COLO829 (cell line): ENCODE data around the gene TRANK1.

Experiments
- DNase-seq: peaks from one replicate; pipeline ENCODE4 v3.0.0; 2012; ENCODE audit warnings: low spot score

Gene TRANK1

DNA sequence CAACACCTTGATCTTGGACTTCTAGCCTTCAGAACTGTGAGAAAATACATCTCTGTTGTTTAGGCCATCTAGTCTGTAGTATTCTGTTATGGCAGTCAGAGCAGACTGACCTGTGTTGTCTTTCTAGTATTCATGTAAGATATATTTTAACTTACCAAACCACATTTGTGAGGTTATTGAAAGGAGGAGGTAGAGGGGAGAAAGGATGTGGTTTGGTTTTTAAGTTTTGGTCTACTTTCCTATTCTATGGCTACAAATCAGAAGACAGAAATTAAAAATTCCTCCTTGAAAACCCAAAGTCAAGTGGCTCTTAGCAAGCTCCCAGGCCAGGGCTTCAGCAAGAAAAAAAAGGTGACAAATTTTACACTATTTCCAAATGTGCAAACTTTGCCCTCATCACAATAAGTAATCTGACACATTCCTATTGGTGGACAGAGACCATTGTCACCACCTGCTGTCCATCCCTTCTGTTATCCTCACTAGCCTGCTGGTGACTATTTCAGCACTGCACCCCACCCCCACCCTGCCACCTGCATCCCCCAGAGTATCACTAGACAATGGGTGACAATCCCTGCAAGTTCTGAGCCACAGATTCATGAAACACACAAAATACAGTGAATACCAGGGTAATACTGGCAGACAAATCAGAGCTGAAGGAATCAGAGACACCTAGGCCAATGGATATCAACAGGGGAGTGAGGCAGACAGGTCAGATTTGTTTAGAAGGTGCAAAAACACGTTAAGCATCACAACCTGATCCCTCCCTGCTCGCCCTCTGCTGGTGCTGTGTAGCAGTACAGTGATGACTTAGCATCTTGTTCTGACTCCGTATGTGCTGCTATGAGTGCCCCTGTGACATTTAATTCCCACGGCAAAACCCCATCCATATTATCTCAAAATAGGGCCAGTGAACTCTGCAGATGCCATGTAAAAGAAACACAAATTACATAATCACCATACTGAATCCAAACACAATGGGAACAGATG lies 101.5 kb downstream of the TRANK1 start:
- DNase-seq: peak; percentile 46

DNA sequence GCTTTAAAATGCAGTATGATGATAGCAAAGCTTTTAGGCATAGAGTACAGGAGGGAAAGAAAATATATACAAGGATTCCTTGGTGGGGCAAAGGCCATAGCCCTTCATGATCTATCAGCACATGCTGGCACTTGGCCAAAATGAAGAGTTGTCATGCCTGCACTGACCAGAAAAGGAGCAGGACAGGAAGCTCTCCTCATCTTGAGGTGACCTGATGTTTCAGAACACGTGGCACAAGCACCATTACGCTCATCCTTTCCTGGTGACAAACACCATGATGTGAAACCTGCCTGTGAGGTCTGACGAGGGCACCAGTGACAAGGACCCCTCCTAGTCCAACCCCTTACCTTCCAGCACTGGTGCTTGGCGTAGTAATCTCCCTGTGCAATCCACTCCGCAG lies 102.6 kb downstream of the TRANK1 start:
- no peak for DNase-seq

DNA sequence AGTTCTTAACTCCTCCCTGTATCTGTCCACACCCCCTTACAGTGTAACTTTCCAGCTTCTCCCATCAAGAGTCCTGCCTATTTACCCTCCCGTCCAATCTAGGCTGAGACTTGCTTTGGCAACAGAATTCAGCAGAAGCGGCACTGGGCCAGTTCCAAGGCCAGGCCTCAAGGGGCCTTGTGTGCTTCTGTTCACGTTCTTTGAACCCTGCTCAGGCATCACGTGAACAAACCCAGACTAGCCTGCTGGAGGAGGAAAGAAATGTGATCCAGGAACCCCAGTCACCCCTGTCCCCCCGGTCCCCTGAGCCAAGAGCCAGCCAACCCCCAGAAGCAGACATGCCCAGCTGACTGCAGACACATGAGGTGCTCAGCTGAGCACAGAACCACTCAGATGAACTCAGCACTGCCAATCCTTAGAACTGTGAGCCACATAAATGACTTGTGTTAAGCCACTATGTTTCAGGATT lies 104.4 kb downstream of the TRANK1 start:
- no peak for DNase-seq

DNA sequence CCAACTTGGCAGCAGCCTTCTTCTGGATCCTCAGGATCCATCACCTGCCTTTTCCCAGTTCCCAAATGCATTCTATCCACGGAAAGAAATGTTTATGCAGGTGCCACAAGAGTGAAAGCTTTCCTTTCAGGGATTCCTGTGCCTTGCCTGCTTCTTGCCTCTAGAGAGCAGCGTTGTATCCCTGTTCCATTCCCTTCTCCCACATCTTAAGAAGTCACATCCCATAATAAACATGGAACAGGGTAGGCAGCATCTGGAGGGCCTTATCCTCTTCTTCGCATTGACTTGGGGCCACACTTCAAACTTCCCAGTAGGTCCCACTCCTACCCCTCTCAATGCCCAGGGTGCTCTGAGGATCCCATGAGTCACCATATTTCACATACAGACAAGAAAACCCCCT lies 107.8 kb downstream of the TRANK1 start:
- DNase-seq: no peak

DNA sequence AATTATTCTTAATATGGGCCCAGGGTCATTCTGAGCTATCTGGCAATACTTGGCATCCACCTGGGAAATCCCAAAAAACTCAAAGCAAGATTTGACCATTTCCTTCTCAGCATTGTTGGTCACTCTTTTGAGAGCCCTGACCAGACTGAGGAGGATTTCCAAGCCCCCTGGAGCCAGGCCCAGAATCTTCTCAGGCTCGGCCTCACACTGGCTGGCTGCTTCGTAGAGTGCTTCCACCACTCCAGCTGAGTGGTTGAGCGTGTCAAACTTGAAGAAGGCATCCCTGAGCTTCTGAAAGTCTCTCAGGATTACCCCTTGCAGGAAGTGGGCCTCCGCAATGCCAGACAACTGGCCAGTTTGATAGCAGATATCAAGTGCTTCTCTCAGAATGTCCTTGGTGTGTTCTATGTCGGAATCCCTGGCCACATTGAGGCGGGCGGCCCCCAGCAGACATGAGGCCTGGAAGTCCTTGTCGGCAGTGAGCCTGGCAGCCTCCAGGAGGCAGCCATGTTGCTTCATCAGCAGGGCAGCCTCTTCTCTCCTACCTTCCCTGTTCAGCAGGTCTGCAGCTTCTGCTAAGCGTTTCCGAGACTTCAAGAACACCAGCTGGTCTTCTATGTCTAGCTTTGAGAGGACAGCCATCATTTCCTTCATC lies 111.6 kb downstream of the TRANK1 start:
- DNase-seq: no peak

DNA sequence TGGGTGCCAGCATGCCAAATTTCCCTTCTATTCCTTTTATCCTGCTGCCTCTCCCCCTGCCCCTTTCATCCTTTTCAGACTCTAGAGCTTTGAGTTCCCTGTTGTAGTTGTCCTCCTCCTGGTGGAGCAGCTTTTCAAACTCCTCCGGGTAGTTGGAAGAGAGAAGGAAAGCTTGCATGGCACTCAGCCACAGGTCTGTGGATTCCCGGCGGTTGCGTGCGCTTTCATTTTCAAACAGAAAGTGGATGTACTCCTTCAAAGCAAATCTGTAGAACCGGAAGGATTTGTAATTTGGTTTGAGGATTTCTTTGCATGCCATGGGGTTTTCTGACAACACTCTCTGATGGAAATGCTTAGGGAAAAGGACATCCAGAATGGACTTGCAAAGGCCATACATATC lies 112.4 kb downstream of the TRANK1 start:
- DNase-seq: no peak

DNA sequence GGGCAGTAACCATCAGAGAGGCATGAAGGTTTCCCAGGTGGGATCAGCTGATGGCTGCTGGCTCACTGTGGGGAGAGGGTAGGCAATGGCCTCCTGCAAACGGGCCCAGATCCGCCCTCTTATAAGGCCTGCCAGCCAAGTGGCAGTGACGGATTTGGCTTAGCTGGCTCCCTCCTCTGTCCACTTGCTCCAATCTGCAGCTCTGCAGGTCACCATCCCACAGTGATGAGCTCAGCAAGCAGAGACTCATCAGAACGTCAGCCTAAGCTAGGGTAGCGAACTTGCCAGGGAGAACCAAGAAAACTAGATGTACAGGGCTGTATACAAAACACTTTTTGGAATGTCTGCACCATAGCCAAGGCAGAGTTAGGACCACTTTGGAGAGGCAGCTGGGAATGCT lies 117.7 kb downstream of the TRANK1 start:
- DNase-seq: no peak

DNA sequence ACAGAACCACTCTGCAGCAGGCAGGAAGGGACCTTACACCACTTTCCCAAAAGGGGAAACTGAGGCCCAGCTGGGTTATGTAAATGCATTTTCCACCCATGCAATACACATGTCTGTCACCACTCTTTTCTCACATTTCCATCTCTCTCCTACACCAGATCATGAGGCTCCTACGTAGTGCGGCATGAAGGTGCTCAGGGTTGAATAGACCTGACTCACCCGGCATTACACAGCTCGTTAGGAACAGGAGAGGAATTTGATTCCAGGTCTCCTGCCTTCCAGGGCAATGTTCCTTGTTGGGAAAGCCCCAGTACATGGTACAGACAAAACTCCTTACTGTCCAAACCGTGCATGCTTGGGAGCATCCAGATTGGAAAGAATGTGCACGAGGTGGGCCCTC lies 118.6 kb downstream of the TRANK1 start:
- DNase-seq: no peak

DNA sequence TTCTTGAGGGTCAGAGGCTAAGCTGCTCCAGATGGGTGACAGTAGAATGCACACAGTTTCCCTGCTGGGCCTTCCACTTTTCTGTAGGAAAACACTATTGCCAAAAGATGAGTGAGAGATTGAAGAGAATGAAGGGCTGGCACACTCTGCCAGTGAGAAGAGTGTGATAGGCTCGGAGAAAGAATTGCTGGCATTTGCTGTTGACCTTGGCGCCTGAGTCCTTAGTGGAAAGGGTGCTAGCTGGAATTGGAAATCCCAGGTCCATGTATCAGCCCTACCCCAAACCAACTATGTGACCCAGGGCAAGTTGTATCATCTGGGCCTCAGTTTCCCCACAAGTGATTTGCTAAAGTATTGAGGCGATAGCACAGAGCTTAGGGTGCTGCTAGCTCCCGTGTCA lies 120.4 kb downstream of the TRANK1 start:
- DNase-seq: no peak

DNA sequence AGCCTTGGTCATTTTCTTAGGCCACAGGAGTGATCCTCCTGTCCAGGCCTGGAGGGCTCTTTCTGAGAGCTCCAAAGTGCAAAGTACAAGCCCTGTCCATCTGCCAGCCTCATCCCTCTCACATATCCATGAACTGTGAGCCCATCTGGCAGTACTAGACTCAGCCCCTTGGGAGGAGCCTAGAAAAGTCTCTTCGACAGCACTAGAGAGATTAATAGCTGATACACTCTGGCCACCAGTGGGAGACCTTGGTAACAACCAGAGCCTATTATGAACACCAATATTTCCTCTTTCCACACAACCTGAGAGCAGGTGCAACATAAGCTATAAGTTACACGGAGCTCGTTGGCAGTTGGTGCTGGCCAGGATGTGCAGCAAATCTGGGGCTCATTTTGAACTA lies 121.0 kb downstream of the TRANK1 start:
- DNase-seq: no peak

DNA sequence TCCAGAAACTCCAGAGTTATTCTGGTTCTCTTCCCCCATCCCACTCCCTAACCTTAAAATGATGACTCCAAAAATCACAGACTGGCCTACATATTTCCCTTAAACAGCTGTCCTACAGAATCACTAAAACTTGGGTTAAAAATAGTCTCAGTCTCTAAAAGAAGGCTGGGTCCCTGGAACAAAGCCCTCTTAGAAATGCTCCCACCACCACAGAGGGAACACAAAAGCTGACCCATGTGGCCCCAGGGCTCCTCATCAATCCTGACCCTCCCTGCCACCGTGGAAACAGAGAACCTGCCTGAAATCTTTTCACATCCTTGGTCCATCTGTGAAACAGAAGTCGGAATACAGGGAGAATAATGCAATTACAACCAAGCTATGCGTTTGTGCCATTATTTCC lies 124.8 kb downstream of the TRANK1 start:
- DNase-seq: no peak

DNA sequence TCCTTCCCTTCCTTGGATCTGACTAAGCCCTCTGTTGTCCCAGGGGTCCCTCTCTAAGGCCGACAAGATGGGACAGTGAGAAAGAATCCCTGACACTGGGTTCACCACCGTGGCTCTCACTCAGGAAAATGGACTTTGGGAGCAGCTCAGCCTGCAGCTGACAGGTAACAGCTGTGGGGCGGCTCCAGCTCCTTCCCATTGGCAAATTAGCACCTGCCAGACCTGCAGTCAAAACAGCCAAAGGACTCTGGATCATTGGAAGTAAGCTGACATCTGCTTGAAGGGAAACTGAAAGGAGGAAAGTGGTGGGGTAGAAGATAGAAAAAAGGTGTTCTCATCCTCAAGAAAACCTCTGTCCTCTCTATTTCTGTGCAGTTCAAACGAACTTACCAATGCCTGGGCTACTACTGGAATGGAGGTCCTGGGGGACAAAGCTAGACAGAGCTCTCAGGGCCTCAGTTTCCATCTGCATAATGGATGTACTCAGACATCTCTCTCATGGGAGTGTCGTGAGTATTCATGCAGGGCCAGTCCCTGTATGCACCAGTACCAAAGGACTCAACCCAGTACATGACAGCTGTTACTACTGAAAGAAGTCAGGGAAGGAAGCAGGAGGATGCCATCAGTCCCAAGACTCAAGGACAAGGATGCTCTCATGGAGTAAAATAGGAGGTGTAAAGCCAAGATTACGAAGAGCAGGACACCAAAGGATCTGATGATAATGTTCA lies 126.9 kb downstream of the TRANK1 start:
- no peak for DNase-seq

DNA sequence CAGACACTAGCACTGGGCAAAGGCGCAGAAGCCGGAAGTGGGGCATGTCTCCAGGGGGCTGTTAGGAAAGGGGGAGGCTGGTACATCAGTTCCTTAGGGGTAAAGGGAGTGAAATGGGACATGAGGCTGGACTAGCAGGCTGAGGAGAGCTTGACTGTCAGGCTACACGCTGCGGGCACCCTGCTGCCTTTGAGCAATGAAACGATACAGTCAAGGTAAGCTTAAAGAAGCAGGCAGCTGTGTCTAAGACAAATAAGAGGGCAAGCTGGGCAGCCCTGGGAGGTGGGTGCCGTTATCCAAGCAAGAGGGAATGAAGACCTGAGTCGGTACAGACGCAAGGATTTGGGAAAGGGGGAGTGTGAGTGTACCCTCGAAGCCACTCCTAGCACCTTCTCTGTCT lies 129.5 kb downstream of the TRANK1 start:
- DNase-seq: no peak

DNA sequence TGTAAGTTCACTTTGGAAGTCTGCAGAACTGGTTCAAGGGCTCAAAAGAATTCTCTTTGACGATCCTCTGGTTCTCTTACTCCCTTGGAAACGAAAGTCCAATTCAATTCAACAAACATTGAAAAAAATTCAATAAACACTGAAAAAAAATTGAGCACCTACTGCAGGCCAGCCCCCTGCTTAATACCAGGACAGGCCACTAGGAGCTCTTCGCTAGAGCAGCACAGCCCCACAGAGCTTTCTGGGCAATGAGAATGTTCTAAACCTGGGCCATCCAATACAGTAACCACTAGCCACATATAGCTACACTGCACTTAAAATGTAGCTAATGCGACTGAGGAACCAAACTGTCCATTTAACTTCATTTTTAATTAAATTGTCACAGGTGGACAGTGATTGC lies 130.1 kb downstream of the TRANK1 start:
- no peak for DNase-seq

DNA sequence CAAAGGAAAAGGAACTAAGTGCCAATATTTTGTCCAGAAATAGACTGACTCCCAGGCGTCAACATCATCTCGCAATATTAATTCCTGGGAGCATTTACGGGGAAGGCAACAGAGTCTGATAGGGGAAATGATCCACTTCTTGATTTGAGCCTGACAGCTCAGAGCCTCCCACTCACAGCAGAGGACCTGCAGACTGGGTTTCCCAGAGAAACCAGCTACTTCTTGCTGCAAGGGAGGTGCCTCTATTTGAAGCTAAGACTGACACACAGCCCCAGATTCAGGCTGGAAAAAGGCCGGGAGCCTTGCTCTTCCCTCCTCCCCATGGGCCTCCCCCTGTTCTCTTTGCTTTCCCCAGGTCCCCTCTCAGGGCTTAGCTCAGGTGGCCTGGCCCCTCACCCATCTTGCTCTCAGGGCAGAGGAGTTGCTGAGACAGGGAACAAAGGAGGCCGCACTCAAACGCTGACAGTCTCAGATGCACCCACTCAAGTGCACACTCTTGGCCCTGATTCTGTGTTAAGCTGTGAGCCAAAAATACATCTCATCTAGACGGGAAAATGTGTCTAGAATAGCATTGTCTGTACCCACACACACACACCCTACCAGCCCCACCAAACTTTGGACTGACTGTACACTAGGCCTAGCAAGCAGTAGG lies 130.7 kb downstream of the TRANK1 start:
- DNase-seq: no peak

DNA sequence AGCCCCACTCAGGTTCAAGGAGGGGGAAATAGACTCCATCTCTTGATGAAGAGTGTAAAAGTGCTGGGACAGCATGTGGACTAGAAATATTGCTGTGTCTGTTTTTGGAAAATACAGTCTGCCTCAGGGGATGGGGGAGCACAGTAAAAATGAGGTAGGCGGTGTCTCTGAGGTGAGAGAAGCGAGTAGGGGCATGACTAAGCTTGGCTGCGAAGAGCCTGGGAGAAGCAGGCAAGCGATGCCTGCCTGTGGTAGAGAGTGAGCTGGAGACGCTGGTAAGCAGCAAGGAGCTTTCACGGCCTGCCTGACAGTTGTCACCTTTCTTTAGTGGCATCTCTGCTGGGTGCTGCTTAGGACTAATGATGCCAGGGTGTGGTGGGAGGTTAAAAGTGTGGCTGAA lies 131.5 kb downstream of the TRANK1 start:
- DNase-seq: no peak

DNA sequence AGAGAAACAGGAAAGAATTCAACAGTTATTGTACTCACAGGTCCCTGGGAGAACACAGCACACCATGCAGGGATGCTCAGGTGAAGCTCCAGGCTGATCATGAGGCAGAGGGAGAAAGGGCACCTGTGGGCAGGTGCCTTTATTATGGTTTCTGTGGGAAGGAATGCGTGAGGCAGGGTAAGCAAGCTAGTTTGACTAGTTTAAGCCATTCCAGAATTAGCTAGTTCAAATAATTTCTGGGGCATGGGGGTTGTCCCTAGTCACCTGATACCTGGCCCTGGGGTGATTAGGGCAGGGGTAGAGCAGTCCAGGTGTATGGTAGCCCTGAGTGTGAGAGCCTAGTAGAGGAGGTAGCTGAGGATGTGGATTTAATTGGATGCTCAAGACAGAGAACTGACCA lies 132.6 kb downstream of the TRANK1 start:
- DNase-seq: no peak

DNA sequence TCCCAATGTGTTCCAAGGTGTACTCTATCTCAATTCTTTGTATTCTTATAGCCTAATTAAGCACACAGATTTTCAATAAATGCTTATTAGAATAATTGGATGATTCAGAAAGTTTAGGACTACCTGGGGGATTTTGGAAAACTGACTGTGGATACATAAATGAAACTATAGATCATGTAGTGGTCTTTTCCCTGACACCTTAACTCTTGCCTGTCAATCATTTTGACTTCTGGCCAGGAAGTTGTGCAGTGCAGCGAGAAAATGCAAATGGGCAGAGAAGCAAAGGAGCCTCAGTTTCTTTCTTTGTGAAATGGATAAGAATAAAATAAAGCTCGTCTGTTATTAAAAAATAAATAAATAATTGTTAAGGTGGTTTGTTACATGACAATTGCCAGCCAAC lies 133.1 kb downstream of the TRANK1 start:
- DNase-seq: no peak

DNA sequence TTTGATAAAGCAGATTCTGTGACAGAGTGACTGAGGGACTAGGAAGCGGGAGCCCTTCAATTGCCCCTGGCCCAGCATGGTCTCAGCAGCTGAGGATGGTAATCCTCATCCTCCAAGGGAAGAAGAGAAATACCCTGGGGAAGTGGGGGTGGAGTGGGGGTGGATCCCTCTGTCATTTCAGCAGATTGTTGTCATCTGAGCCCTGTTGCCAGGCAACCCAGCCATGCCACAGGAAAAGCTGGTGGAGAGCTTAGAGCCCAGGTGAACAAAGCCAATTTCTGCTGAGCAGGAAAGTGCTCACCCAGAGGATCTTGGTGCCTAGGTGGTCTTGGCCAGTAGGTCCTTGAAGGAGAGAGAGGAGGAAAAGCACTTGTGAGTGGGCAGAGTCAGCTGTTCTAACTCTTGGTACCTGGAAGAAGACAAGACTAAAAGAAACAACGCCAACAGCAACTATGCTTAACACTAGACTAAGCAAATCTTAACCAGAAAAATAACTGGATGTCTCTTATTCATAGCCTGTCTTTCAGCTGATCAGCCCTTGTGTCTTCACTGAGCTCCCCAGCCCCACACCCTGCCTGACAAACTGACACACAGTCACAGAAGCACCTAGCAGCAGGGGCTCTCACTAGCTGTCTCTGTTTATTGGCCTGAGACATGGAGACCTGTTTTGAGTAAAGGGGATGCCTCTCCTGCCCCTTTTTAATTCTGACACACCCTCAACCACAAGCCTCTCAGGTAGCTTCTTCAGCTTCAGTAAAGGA lies 140.4 kb downstream of the TRANK1 start:
- DNase-seq: no peak

DNA sequence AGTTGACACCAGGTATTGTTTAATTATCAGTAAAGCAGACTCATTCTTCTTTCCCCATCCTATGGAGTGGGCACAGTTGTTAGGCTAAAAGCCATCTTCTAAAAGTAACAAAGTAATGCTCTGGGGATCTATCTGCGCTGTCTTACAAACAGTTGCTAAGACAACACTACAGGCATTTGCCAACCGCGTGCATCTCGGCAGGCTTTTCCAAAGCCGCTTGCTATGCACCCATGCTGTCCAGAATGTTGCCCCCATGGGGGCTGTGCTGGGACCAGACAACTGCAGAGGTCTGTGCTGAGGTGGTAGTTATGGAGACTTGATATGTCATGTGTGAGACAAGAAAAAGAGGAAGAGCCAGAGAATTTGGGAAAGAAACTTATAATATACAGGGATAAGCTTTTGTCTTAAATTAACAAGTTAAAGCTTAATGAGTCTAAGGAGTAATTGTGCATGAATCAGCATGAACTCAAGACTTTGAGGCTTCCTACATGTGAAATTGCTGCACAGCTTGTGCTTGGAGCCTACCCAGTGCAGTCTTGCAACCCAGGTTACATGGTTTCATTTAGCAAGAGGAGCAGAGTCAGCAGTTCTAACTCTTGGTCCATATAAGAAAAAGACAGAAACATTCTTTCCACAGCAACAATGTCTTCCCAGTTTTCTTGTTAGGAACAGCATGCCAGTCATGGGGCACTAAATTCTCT lies 141.6 kb downstream of the TRANK1 start:
- DNase-seq: no peak
